Esophagus squamous epithelium (tissue), 5 donors: ENCODE measurements around the gene ADAMTS7. TPM values are rescaled to one million over a fixed set of nuclear protein-coding genes. Genes with fewer than 3 reads are reported as not detected.
"Not testable (repeated sequence)": the region's sequence is repeated elsewhere in the genome, so short reads cannot be mapped to it uniquely, and the experiment has no call there.

Experiments
- DNase-seq: peaks from one replicate; lab custom pipeline; 2025; lab: John Stamatoyannopoulos, UW
- H3K27ac ChIP-seq, 4 donors: fragments of 200-600 bp; sonication (generic); one replicate each; pipeline ENCODE4 v1.5.1; 2016 to 2019; ENCODE audit warnings: mild to moderate bottlenecking in 1 of 4
- H3K27me3 ChIP-seq, 4 donors: fragments of 200-600 bp; sonication (generic); 1 replicate in 3 of 4; 2 replicates in 1 of 4; pipeline versions ENCODE4 v1.5.1 to v1.6.0; 2017 to 2021; ENCODE audit warnings: antibody characterized with exemption in 1 of 4
- H3K36me3 ChIP-seq, 3 donors: fragments of 200-600 bp; sonication (generic); one replicate each; pipeline ENCODE4 v1.5.1; 2016 to 2019
- H3K4me1 ChIP-seq, 3 donors: fragments of 200-600 bp; sonication (generic); one replicate each; pipeline ENCODE4 v1.5.1; 2017 to 2019
- H3K4me3 ChIP-seq, 4 donors: fragments of 200-600 bp; sonication (generic); 1 replicate in 3 of 4; 2 replicates in 1 of 4; pipeline ENCODE4 v1.5.1; 2016 to 2019; ENCODE audit warnings: mild to moderate bottlenecking in 2 of 4, moderate library complexity in 1 of 4
- H3K9me3 ChIP-seq, 3 donors: fragments of 200-600 bp; sonication (generic); one replicate each; pipeline ENCODE4 v1.5.1; 2016 to 2019
- POLR2A ChIP-seq, 4 donors: fragments of 450-650 bp; IDR thresholded peaks; one replicate each; pipeline ENCODE4 v1.6.1; 2017; ENCODE audit warnings: antibody characterized with exemption in 4 of 4, mild to moderate bottlenecking in 4 of 4, moderate library complexity in 3 of 4
- WGBS, 2 donors: methylation state at CpG; one replicate each; pipeline ENCODE4 v1.1.5; 2018; 5-methylcytosine and 5-hydroxymethylcytosine counted together
- intact Hi-C: fragments of 100-400 bp; cut with DNase I; formaldehyde crosslinking; loops from one replicate; pipeline ENCODE4 v1.15.0; 2022
- total RNA-seq, 4 donors: library from RNA; depleted of rRNA; stranded (reverse); fragments of >200 nt; gene quantifications; one replicate each; pipeline ENCODE4 v1.1.0, GENCODE V29; 2016
- TF ChIP-seq, protein P1 (sequence below), 6 experiments: fragments of 450-650 bp in 4 of 6; fragments of 200-600 bp in 2 of 6; sonication (generic) in 2 of 6; IDR thresholded peaks; one replicate each; pipeline ENCODE4 v1.5.1; 2016 to 2019; ENCODE audit warnings: antibody characterized with exemption in 6 of 6, mild to moderate bottlenecking in 4 of 6, moderate library complexity in 4 of 6
- donor health status: DM: yes; HTN: yes; CAD: no.

ADAMTS7 gene
- total RNA-seq, 4 donors from 2014 or later: 0.42 to 0.76 (median 0.56) TPM

DNA sequence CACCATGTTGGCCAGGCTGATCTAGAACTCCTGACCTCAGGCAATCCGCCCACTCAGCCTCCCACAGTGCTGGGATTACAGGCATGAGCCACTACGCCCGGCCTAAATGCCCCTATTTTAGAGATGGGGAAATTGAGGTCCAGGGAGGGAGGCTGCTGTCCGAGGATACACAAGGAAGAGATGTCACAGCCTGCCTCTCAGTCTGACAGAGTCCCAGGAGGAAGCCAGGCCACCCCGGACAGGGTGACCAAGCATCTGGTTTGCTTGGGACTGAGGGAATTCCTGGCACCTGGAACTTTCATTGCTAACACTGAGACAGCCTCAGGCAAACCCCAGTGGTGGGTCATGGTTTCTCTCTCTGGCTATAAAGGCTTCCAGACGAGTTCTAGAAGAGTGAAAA, 30.6 kb upstream of the ADAMTS7 start:
- H3K27ac ChIP-seq: no peak overlapping the region
- TF ChIP-seq, protein P1, sequence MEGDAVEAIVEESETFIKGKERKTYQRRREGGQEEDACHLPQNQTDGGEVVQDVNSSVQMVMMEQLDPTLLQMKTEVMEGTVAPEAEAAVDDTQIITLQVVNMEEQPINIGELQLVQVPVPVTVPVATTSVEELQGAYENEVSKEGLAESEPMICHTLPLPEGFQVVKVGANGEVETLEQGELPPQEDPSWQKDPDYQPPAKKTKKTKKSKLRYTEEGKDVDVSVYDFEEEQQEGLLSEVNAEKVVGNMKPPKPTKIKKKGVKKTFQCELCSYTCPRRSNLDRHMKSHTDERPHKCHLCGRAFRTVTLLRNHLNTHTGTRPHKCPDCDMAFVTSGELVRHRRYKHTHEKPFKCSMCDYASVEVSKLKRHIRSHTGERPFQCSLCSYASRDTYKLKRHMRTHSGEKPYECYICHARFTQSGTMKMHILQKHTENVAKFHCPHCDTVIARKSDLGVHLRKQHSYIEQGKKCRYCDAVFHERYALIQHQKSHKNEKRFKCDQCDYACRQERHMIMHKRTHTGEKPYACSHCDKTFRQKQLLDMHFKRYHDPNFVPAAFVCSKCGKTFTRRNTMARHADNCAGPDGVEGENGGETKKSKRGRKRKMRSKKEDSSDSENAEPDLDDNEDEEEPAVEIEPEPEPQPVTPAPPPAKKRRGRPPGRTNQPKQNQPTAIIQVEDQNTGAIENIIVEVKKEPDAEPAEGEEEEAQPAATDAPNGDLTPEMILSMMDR (IDR thresholded peaks at IDR 0.05): no peak
- no peak for TF ChIP-seq POLR2A (IDR thresholded peaks at IDR 0.05)
- H3K36me3 ChIP-seq: no peaks in the 10 kb centered on the region
- no peak for DNase-seq
- 64 to 93% methylated on average over 2 to 5 of the region's 6 CpGs for WGBS, 2 donors
- no peaks in the 10 kb centered on the region for H3K9me3 ChIP-seq
- H3K27me3 ChIP-seq: no peaks in the 10 kb centered on the region
- H3K4me1 ChIP-seq: peaks cover 3 to 9% (median 4%) of the 10 kb centered on the region in 3 donors
- intact Hi-C loops: no loop called here
- no peak overlapping the region for H3K4me3 ChIP-seq

GRCh38 chr15:78841376-78841706, 30.1 kb upstream of the ADAMTS7 start:
- Histone ChIP-seq H3K4me3 (no peak overlapping the region), H3K27me3 (no peaks in the 10 kb centered on the region), H3K9me3 (no peaks in the 10 kb centered on the region), H3K4me1 (peaks cover 3 to 9% (median 4%) of the 10 kb centered on the region in 3 donors), H3K27ac (no peak overlapping the region), H3K36me3 (no peaks in the 10 kb centered on the region)
- intact Hi-C loops: no loop called here
- TF ChIP-seq POLR2A (IDR thresholded peaks at IDR 0.05): no peak
- TF ChIP-seq, protein P1 (IDR thresholded peaks at IDR 0.05): no peak
- no peak for DNase-seq
- WGBS, 2 donors: 63 to 81% methylated on average over 3 of the region's 3 CpGs

GRCh38 chr15:78840661-78841375, 29.6 kb upstream of the ADAMTS7 start:
- Histone ChIP-seq H3K36me3 (no peaks in the 10 kb centered on the region), H3K9me3 (no peaks in the 10 kb centered on the region), H3K4me1 (peaks cover 3 to 9% (median 4%) of the 10 kb centered on the region in 3 donors), H3K27ac (peak overlapping the region in 1 of 4 donors; percentile 39), H3K27me3 (no peaks in the 10 kb centered on the region), H3K4me3 (no peak overlapping the region)
- 17 to 41% methylated on average over 6 of the region's 7 CpGs for WGBS, 2 donors
- TF ChIP-seq, protein P1 (IDR thresholded peaks at IDR 0.05): no peak
- no peak for TF ChIP-seq POLR2A (IDR thresholded peaks at IDR 0.05)
- no peak for DNase-seq
- intact Hi-C loops: no loop called here

GRCh38 chr15:78839151-78839550, 27.9 kb upstream of the ADAMTS7 start:
- H3K4me3 ChIP-seq, intact Hi-C loops, H3K27me3 ChIP-seq, DNase-seq, H3K27ac ChIP-seq, H3K36me3 ChIP-seq, H3K4me1 ChIP-seq, H3K9me3 ChIP-seq: not testable (repeated sequence)
- WGBS, 2 donors: 80 to 91% methylated on average over 4 to 6 of the region's 6 CpGs

- H3K4me1 ChIP-seq: peaks cover 3 to 9% (median 4%) of the 10 kb centered on the region in 3 donors
- 61 to 71% methylated on average over 3 of the region's 3 CpGs for WGBS, 2 donors
- no peak overlapping the region for H3K27ac ChIP-seq
- H3K4me3 ChIP-seq: no peak overlapping the region
- intact Hi-C loops: no loop called here
- no peaks in the 10 kb centered on the region for H3K9me3 ChIP-seq
- no peak for DNase-seq
- H3K36me3 ChIP-seq: no peaks in the 10 kb centered on the region
- H3K27me3 ChIP-seq: peaks cover 0 to 2% (median 0%) of the 10 kb centered on the region in 4 donors
- TF ChIP-seq, protein P1 (IDR thresholded peaks at IDR 0.05): no peak
- TF ChIP-seq POLR2A (IDR thresholded peaks at IDR 0.05): no peak
These were observed 27.2 kb upstream of the ADAMTS7 start for GRCh38 chr15:78838489-78838888.
